ENCODE measurements around the gene PGM1. TPM values are rescaled to one million over a fixed set of nuclear protein-coding genes. Genes with fewer than 3 reads are reported as not detected.
A peak's percentile ranks its signal among the peaks of the same experiment; 100 is the strongest.

PGM1 gene
- total and polyA plus RNA-seq, 2 of the 13 experiments (the other 11 are each of a cell fraction or from before 2014, with no cell fraction given): 51.6 to 105 TPM

DNA sequence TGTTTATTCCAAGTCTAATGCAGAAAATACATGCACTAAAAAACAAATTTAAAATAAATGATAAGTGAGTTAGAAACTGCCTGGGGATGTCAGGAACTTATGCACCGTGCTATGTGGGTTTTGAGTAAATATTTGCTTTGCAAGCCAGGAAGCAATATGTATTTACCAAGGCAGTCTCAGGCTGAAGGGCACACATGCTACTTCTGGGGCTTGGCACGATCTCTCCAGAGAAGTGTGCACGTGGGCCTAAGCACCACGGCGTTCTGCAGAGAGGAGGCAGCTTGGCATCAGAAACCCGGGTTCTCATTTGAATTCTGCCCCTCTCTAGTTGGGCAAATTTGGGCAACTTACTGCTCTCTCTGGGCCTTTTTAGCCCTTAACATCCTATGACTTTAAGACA lies 108.0 kb downstream of the PGM1 start (continued):
- no peak for TF ChIP-seq ZNF770 (CRISPR knock-in tag; IDR thresholded peaks at IDR 0.05)
- TF ChIP-seq ZNF362 (CRISPR knock-in tag; IDR thresholded peaks at IDR 0.05; ENCODE audit: borderline replicate concordance): no peak
- TF ChIP-seq GPBP1L1 (CRISPR knock-in tag; IDR thresholded peaks at IDR 0.05): no peak
- TF ChIP-seq MLX (CRISPR knock-in tag; IDR thresholded peaks at IDR 0.05): peak; percentile 58; the same call in 1 of the 2 replicates
- TF ChIP-seq YEATS4 (CRISPR knock-in tag; IDR thresholded peaks at IDR 0.05; ENCODE audit: borderline replicate concordance): no peak
- TF ChIP-seq CREB3 (CRISPR knock-in tag; IDR thresholded peaks at IDR 0.05): no peak
- TF ChIP-seq ZNF619 (CRISPR knock-in tag; IDR thresholded peaks at IDR 0.05): no peak
- TF ChIP-seq, protein P1, sequence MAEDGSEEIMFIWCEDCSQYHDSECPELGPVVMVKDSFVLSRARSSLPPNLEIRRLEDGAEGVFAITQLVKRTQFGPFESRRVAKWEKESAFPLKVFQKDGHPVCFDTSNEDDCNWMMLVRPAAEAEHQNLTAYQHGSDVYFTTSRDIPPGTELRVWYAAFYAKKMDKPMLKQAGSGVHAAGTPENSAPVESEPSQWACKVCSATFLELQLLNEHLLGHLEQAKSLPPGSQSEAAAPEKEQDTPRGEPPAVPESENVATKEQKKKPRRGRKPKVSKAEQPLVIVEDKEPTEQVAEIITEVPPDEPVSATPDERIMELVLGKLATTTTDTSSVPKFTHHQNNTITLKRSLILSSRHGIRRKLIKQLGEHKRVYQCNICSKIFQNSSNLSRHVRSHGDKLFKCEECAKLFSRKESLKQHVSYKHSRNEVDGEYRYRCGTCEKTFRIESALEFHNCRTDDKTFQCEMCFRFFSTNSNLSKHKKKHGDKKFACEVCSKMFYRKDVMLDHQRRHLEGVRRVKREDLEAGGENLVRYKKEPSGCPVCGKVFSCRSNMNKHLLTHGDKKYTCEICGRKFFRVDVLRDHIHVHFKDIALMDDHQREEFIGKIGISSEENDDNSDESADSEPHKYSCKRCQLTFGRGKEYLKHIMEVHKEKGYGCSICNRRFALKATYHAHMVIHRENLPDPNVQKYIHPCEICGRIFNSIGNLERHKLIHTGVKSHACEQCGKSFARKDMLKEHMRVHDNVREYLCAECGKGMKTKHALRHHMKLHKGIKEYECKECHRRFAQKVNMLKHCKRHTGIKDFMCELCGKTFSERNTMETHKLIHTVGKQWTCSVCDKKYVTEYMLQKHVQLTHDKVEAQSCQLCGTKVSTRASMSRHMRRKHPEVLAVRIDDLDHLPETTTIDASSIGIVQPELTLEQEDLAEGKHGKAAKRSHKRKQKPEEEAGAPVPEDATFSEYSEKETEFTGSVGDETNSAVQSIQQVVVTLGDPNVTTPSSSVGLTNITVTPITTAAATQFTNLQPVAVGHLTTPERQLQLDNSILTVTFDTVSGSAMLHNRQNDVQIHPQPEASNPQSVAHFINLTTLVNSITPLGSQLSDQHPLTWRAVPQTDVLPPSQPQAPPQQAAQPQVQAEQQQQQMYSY (CRISPR knock-in tag; IDR thresholded peaks at IDR 0.05): no peak
- no peak for TF ChIP-seq KLF6 (CRISPR knock-in tag; IDR thresholded peaks at IDR 0.05)
- no peak for TF ChIP-seq TMF1 (CRISPR knock-in tag; IDR thresholded peaks at IDR 0.05; ENCODE audit: low read depth)
- no peak for TF ChIP-seq TCF7L2 (IDR thresholded peaks at IDR 0.05; ENCODE audit: low read depth, low read length)
- no peak for TF ChIP-seq ZNF879 (CRISPR knock-in tag; IDR thresholded peaks at IDR 0.05)
- TF ChIP-seq NCOR1 (IDR thresholded peaks at IDR 0.05; ENCODE audit: borderline replicate concordance, low read length): no peak
- TF ChIP-seq ZNF350 (CRISPR knock-in tag; IDR thresholded peaks at IDR 0.05; ENCODE audit: borderline replicate concordance, low read depth): no peak
- no peak for TF ChIP-seq GFI1 (CRISPR knock-in tag; IDR thresholded peaks at IDR 0.05; ENCODE audit: borderline replicate concordance)
- no peak for TF ChIP-seq RAD51 (IDR thresholded peaks at IDR 0.05; ENCODE audit: borderline replicate concordance)
- TF ChIP-seq, protein P2, sequence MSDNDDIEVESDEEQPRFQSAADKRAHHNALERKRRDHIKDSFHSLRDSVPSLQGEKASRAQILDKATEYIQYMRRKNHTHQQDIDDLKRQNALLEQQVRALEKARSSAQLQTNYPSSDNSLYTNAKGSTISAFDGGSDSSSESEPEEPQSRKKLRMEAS (IDR thresholded peaks at IDR 0.05): peak; percentile 50; the same call in 1 of the 2 replicates
- TF ChIP-seq EHMT2 (IDR thresholded peaks at IDR 0.05; ENCODE audit: borderline replicate concordance, low read depth, low read length): no peak

Measured in HepG2 (cell line).